Suprapubic skin (tissue), 4 donors: ENCODE results near the gene KIAA0586. TPM values are rescaled to one million over a fixed set of nuclear protein-coding genes. Genes with fewer than 3 reads are reported as not detected.

ENCODE experiments used
- total RNA-seq, 4 donors: library from RNA; depleted of rRNA; stranded (reverse); fragments of >200 nt; gene quantifications; one replicate each; pipeline ENCODE4 v1.1.0, GENCODE V29; 2016

The KIAA0586 gene
- total RNA-seq, 4 donors from 2014 or later, result 11.1 to 37.1 (median 16.5) TPM

Other genes with a start within 250 kb of the KIAA0586 start
- gene ACTR10, start 227.6 kb upstream of the KIAA0586 start, total RNA-seq, result 10 to 100 TPM; 39.3 to 66.9 (median 54.8) TPM
- gene PSMA3, start 182.9 kb upstream of the KIAA0586 start, total RNA-seq, result 10 to 100 TPM; 78.4 to 92.2 (median 82.4) TPM
- gene ARID4A, start 129.2 kb upstream of the KIAA0586 start, total RNA-seq, result 10 to 100 TPM; 11.0 to 42.2 (median 14.4) TPM
- 1 to 10 TPM in 1 of 4 donors, not detected in 3; 2.7 TPM for gene TOMM20L, start 31.8 kb upstream of the KIAA0586 start, total RNA-seq
- gene TIMM9, start 188 bp upstream of the KIAA0586 start, total RNA-seq, result 10 to 100 TPM; 44.9 to 61.7 (median 57.6) TPM
- 1 to 10 TPM; 1.8 to 5.1 (median 3.3) TPM for gene DACT1, start 210.2 kb downstream of the KIAA0586 start, total RNA-seq